HK-2 (cell line): ENCODE results near the gene SCARF1.

Source experiments
- DNase-seq: peaks from one replicate; pipeline ENCODE4 v3.0.0-alpha.2; 2018; ENCODE audit not compliant: unreplicated experiment

SCARF1 gene

GRCh38 chr17:1648173-1648962 is 2.8 kb upstream of the SCARF1 start:
- no peak for DNase-seq

- DNase-seq = no peak
Observed at GRCh38 chr17:1647802-1648171, 2.3 kb upstream of the SCARF1 start.

- no peak for DNase-seq
Observed at GRCh38 chr17:1646199-1646875, 805 bp upstream of the SCARF1 start.

- peak; percentile 82 for DNase-seq
Observed at GRCh38 chr17:1644493-1645206, 882 bp downstream of the SCARF1 start.

- peak; percentile 75 for DNase-seq
Observed at GRCh38 chr17:1643999-1644492, 1.5 kb downstream of the SCARF1 start.

GRCh38 chr17:1643293-1643998 is 2.1 kb downstream of the SCARF1 start:
- DNase-seq = peak; percentile 38

- no peak for DNase-seq
Observed at GRCh38 chr17:1641065-1641403, 4.5 kb downstream of the SCARF1 start.

- no peak for DNase-seq
Observed at GRCh38 chr17:1640329-1641064, 5.0 kb downstream of the SCARF1 start.

GRCh38 chr17:1639549-1640180 is 5.9 kb downstream of the SCARF1 start:
- no peak for DNase-seq

- DNase-seq = no peak
Observed at GRCh38 chr17:1638624-1639300, 6.8 kb downstream of the SCARF1 start.

GRCh38 chr17:1638171-1638590 is 7.4 kb downstream of the SCARF1 start:
- no peak for DNase-seq

- no peak for DNase-seq
Observed at GRCh38 chr17:1636732-1637285, 8.7 kb downstream of the SCARF1 start.

GRCh38 chr17:1635675-1636465 is 9.7 kb downstream of the SCARF1 start:
- DNase-seq = no peak

GRCh38 chr17:1634841-1635650 is 10.5 kb downstream of the SCARF1 start:
- DNase-seq = no peak

GRCh38 chr17:1630662-1631061 is 14.9 kb downstream of the SCARF1 start:
- DNase-seq = no peak

GRCh38 chr17:1629504-1630310 is 15.8 kb downstream of the SCARF1 start:
- peak; percentile 74 for DNase-seq

- peak; percentile 96 for DNase-seq
Observed at GRCh38 chr17:1628856-1629503, 16.6 kb downstream of the SCARF1 start.
